PC-9 (cell line): Measurements from ENCODE around the gene GANC.

Source experiments
- CTCF ChIP-seq: fragments of 200-600 bp; sonication (generic); conservative IDR thresholded peaks from 2 replicates; pipeline ENCODE4 v1.6.1; 2017; ENCODE audit warnings: mixed run types, antibody characterized with exemption, mild to moderate bottlenecking, moderate library complexity
- EZH2 ChIP-seq: fragments of 200-600 bp; sonication (generic); IDR thresholded peaks from 2 replicates; pipeline ENCODE4 v1.8.0; 2017; ENCODE audit warnings: antibody characterized with exemption, low read depth

GRCh38 chr15:42374810-42375209 lies 101.8 kb downstream of the GANC start:
- TF ChIP-seq CTCF (no peak), EZH2 (no peak)
